Lung microvascular endothelial cell (primary cell): ENCODE results near the gene FOXF1. TPM values are rescaled to one million over a fixed set of nuclear protein-coding genes. Genes with fewer than 3 reads are reported as not detected.

Source experiments
- DNase-seq, 2 donors: peaks; one replicate each; pipeline versions ENCODE4 v3.0.0 to v3.0.0-alpha.2; 2010; ENCODE audit warnings: low read depth in 2 of 2
- total RNA-seq: library from RNA; depleted of rRNA; stranded (reverse); fragments of >200 nt; gene quantifications from 2 replicates; pipeline ENCODE4 v1.2.1, GENCODE V29; 2014

Gene FOXF1
- total RNA-seq = 0.40 and 1.3 TPM in 2 replicates

DNA sequence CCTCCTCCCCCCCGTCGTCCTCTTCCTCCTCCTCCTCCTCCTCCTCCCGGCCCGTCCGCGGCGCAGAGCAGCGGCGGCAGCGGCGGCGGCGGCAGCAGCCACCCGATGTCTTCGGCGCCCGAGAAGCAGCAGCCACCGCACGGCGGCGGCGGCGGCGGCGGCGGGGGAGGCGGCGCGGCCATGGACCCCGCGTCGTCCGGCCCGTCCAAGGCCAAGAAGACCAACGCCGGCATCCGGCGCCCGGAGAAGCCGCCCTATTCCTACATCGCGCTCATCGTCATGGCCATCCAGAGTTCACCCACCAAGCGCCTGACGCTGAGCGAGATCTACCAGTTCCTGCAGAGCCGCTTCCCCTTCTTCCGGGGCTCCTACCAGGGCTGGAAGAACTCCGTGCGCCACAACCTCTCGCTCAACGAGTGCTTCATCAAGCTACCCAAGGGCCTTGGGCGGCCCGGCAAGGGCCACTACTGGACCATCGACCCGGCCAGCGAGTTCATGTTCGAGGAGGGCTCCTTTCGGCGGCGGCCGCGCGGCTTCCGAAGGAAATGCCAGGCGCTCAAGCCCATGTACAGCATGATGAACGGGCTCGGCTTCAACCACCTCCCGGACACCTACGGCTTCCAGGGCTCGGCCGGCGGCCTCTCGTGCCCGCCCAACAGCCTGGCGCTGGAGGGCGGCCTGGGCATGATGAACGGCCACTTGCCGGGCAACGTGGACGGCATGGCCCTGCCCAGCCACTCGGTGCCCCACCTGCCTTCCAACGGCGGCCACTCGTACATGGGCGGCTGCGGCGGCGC is at the start of gene FOXF1:
FOXF1 (plus strand) TSS at position 63 of the 797 bp plus-strand sequence; CDS start at position 106, 43 bp downstream.
- DNase-seq = peak; percentile 18 to 80

DNA sequence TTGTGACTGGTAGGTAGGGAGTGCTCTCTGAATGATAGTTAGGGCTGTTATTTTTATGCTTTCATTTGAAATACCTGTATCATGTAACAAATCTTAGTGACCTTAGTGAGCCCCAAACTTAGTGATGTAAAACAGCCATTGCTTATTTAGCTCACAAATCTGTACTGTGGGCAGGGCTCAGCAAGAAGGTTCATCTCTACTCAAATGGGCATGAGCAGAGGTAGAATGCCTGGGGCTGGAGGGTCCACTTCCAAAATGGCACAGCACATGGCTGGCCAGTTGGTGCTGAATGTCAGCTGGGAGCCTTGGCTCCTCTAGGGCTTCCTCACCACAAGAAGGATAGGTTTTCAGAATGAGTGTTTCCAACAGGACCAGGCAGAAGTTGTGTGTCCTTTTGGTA is 49.3 kb upstream of the FOXF1 start:
- DNase-seq = no peak

DNA sequence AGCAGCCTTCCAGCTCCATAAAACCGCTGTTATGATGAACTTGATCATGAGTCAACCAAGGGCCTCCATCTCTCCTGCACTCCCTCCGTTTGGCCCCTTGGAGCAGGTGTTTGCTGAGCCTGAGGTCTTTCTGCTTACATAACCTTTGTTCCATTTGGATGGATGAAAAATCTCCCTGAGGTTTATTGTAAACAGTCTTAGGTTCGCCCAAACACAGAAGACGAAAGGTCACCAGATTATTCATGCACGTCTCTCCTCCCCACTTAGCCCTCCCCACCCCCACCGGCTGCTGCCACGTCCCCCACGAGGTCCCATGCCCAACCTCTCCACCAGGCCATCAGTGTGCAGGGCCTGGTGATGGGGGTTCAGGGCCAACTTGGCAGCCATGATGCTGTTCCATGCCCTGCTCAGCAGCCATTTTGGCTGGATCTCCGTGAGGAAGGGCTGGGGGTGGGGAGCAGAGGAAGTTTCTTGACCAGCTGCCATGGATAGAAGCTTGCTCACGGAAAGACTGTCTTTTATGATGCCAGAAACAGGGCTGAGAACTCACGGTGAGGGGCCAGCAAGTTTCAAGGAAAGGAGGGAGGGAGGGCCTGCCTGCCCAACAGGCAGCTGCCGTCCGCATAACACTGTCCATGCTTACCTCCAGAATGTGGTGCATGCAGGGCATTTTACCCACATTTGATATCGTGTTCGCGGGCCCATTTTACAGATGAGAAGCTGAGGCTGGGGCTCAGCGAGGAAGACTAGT is 47.8 kb upstream of the FOXF1 start:
- DNase-seq = no peak

DNA sequence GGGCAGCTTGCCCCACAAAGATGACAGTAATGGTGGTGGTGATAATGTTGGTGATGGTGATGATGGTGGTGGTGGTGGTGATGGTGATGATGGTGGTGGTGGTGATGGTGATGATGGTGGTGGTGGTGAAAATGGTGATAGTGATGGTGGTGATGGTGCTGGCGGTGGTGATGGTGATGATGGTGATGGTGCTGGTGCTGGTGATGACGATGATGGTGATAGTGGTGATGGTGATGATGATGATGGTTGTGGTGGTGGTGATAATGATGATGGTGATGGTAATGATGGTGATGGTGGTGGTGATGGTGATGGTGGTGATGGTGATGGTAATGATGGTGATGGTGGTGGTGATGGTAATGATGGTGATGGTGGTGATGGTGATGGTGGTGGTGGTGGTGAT is 46.3 kb upstream of the FOXF1 start:
- DNase-seq = no peak

DNA sequence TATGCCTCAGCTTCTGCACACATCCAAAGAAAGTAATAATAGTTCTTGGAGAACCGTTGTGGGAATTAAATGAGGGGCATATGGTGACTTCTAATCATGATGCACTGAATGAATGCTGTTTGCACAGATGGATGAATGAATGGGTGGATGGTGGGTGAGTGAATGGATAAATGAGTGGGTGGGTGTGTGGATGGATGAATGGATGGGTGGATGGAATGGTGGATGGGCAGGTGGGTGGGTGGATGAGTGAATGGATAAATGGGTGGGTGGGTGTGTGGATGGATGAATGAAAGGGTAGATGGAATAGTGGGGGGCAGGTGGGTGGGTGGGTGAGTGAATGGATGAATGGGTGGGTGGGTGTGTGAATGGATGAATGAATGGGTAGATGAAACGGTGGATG is 44.9 kb upstream of the FOXF1 start:
- no peak for DNase-seq

DNA sequence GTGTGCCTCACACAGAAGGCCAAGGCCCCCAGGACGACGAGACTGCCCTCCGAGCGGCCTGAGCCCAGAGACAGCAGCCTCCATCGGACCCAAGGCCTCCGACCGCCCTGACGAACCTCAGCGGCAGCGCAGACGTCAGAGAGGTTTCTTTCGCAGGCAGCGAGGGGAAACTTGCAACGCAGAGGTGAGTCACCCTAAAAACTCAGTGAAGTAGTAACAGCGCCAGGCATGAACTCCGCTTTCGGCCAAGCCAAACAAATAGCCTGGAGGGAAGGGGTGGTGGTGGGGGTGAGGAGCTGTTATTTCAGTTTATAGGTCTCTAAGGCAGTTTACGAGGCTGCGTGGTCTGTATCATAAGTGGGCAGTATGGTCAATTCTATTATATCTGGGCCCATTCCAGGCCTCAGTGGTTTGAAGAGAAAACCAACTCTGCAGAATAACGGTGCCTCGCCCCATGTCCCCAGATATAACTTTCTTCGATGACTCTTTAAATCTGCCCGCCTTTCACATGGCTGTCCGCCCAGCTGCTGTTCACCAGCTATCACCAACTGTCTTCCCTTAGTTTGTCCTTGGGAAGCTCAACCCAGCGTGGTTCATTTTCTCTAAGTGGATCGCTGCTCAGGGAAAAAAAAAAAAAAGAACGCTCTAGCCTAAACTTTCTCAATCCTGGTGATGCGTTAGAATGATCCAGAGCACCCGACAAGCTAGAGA is 43.5 kb upstream of the FOXF1 start:
- no peak for DNase-seq

DNA sequence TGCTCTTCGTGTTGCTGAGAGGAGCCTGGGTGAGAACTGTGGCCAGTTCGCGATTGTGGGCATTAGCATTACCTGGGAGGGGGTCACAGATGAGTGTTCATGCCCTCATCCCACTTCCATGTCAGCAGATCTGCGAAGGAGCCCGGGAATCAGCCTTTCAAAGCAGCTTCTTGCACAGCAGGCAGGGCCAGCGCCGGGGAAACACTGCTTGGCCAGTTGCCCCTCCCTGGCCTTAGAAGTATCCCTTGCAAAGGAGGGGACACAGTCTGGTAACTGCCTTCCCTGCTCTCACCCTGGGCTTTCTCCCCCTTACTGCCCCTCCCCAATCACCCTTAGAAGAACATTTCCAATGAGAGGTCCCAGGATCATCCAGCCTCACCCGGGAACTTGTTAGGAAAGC is 42.8 kb upstream of the FOXF1 start:
- DNase-seq = no peak

DNA sequence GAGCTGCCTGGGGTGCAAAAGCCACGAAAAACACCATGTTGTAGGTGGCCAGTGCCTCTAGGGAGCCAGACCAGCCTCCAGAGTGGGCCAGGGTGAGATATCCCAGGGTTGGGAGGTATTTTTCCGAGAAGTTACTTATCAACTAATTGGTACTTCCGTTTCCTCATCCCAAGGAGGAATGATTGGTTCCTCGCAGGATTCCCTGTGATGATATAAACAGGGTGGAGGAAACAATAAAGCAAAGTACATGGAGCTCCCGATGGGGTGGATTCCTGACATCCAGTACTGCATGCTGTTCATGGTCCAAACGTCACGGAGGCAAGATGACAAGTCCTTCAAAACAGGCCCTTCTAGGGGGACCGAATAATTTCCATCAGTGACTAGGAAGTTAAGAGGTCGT is 39.4 kb upstream of the FOXF1 start:
- DNase-seq = no peak

DNA sequence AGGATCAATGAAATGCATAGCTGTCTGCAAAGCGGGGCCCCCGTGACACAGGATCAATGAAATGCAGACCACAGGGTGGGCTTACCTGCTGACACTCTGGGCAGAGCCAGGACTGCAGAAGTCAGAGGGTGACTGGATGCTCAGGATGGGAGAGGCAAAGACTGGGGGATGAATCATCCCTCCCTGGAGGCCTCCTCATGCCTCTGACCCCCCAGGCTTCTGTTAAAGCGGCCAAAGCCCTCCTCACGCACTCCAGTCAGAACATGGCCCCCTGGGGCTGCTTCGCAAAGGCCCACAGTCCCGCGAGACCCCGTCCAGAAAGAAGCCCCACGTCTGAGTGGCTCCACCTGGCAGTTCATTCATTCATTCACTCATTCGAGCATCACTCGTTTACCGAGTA is 38.4 kb upstream of the FOXF1 start:
- DNase-seq = no peak

DNA sequence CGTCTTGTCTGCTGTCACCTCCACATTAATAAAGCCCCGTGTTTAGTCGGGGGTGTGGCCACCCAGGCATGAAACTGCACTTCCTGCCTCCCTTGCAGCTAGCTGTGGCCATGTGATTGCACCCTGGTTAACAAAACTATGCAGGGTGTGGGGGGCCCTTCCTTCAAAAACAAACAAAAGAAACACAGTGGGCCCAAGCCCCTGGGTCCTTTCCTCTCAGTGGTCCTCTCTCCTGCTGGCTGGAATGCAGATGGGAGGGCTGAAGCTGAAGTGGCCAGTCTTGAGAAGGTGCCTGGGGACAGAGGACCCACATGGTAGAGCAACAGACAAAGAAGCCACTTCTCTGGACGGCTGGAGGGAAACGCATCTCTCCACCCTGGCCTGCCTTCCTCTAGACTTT is 38.0 kb upstream of the FOXF1 start:
- DNase-seq = no peak

DNA sequence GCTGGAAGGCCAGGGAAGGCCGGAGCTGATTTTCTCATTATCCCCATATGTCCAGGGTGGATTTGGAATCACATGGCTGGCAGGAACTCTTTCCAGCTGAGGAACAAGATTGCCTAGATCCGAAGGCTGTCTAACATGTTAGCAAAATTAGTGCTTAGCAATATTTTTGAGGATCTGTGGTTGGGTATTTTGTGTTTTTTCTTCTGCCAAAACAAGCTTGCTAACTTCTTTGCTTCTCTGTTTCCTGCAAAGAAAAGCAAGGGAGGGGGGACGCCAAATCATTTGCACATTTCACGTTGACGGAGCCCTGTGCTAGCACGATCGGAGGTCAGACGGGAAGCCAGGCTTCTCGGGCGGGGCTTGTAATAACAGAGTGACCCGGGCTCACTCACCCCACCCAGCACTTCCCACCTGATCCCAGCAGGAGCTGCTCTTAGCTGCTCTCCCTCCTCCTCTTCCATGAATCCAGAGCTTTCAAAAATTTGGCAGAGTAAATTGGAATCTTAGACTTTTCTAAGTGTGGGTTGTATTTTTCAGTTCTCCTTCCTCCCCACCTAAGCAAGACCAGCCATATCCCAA is 33.3 kb upstream of the FOXF1 start:
- DNase-seq = peak in 1 of 2 donors; percentile 20

DNA sequence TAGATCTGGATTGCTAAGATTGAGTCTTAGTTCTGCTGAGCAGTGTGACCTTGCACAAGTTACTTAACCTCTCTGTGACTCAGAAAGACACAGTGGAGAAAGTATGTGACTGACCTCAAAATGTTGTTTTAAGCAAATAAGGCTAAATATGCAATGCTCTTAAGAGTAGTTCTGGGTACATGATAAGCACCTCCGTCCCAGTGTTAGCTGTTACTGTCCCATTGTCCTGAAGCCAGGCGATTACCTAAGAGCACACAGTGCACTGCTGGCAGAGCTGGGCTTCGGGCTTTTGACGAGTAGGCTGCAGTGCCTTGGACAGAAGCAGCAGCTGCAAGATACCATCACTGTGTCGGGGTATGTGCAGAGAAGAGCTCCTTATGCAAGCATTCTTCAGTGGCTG is 32.7 kb upstream of the FOXF1 start:
- DNase-seq = peak in 1 of 2 donors; percentile 9

DNA sequence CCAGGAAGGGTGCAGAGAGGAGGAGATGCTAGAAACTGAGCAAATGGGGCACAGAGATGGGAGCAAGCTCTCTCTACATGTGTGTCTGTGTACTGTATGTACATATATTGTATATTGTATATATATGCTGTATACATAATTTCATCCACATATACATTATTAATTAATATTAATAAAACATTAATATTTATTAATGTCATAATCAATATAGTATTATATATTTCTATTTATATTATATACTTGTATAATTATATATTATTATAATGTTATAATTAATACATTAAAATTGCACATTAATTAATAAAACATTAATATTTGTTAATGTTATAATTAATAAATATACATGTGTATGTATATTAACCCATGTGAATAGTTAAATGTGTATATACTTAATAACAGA is 31.5 kb upstream of the FOXF1 start:
- DNase-seq = no peak

DNA sequence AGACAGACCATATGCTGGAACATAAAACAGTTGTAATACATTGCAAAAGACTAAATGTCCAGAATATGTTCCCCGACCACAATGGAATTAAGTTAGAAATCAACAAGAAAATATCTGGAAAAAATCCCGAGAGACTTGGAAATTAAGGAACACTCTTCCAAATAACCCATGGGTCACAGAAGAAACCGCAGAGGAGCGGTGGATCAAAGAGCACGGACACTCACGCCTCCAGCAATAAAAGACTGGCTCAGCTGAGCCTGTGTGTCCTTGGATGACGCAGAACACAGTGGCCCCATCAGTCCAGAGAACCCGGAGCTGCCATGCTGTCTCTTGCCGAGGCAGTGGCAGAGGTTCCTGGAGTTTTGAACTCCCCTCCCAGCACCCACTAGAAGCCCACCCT is 30.9 kb upstream of the FOXF1 start:
- DNase-seq = no peak

DNA sequence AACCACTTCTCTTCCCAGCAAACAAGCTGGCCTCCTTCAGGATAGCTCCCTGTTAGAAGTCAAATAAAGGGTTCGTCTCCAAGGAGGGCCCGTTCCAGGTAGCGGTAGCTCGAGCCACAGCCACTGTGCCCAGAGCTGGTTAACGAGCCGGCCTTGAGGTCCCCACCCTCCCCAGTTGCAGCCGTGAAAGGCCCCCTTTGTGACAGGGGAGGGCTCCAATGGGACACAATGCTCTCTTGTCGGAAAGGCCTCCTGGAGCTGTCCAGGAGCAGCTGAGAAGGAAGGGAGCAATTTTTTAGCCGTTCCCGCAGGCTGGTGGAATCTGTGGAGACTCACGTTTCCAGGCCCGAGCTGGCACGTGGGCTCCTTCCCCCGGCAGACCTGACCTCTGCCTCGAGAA is 29.9 kb upstream of the FOXF1 start:
- DNase-seq = no peak

DNA sequence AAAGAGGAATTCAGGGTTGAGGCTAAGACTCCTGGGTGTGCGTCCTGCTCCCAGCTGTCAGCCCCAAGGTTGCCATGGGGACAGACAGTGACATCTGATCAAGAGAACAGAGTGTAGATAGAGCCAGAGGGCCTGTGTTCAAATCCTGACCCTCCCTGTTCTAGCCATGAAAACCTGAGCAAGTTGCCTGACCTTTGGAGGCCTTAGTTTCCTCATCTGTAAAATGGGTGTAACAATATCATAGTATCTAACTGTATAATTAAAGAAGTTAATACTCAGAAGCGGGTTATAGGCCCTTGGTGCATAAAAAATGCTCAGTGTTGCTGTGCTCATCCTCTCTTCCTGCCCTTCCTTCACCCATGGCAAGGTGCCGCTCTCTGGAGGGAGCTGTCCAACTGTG is 28.7 kb upstream of the FOXF1 start:
- DNase-seq = no peak

DNA sequence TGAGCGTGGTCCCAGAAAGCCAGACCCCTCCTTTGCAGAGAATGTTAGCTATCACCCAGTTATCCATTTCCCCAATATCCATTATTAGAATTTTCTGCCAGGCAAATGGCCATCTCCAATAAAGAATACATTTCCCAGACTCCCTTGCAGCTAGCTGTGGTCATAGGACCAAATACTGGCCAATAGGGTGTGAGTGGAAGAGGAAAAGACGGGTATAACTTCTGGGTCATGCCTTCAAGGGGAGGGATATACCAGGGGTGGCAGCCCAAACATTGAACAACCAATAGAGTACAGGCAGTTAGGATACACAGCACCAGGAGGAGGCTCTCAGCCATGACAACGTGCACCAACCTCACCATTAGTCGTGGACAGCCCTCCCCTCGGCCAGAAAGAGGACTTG is 26.1 kb upstream of the FOXF1 start:
- DNase-seq = no peak

DNA sequence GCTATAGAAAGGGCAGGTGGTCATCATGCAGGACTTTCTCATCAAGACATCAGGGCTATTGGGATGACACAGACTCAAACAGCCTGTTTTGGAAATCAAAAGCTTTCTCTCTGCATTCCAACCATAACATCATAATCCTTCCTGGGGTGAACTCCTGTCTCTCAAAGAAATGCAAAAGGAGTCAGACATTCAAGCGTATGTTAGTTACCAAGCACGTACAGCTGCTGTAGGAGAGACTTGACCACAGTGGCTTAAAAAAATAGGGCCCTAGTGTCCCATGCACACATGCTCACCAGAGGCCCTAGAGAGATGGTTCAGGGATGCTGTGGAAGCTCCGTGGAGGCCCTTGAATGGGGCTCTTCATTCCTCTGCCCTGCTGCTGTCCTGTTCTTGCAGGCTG is 24.6 kb upstream of the FOXF1 start:
- no peak for DNase-seq

DNA sequence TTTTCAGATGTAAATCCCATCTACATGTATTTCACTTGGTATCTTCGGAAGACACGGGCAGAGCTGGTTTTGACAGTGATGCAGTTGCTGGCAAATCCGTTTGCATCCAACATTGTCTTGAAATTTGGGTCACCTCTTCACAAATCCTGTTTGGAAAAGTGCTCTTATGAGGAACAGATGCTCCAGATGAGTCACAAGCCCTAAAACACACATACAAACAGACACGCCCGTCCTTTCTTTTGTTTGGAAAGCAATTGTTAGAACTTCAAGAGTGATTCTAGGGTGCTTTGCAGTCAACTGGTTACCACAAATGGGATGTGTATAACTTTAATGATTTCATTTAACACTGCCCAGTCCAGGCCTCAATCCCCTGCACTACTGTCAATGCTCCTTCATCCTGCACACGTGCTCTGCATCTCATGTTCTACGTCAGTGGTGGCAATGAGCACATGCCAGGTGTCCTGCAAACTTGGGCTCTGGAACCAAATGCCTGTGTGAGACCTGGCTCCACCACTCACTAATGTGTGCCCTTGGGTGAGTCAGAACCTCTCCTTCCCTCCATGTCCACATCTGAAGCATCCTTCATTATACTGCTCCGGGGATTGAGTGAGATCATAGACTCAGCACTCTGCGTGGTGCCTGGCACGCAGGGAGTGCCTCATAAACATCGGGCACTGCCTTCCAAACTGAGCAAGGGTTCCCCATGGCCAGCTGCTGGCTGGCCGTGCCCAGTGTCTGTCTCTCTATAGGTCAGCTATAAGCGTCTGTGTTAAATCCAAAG is 19.3 kb upstream of the FOXF1 start:
- DNase-seq = no peak

DNA sequence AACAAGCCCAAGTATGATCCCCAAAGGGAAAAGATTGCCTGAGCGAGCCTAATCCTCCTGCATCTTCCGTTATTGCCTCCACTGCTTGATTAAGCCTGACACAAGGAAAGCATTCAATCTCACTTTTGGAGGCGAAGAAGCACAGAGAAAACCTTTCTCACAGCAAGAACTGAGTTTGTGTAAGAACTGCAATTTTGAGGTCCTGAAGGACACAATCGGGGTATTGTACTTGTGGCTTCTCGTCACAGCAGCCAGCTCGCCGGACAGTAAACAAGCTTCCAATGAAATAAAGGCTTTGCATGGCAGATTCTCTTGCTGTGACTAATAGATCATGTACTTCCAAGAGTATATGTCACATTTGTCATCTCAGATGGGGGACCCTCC is 18.7 kb upstream of the FOXF1 start:
- no peak for DNase-seq

DNA sequence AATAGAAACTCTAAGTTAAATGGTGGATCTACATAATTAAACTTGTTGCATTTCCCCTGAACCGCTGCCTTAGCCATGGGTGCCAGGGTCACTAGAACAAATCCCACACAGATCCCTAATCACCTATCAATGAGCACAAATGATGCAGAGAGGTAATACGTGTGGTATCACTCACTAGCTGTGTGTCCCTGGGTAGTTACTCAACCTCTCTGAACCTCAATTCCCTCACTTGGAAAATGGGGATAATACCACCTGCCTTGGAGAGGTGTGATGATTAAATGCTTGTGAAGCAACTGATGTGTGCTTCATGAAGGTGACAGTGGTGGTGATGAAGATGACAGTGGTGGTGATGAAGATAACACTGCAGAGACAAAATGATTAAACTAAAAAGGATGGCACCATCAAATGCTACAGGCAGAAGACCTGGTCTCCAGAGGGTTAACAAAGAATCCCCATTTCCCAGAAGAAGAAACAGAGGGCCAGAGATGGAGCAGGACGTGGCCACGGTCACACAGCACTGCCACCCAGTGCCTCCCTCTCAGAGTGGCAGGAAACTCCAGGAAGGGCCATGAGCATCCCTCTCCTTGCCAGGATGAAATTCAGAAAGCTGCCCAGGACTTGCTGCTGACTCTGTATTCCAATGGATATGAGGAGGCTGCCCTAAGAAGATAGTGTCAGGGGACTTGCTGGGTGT is 17.9 kb upstream of the FOXF1 start:
- DNase-seq = no peak
